Astrocyte of the hippocampus (primary cell): ENCODE measurements around the gene RRP8.

Experiments
- DNase-seq: peaks from one replicate; pipeline ENCODE4 v3.0.0; 2011; ENCODE audit warnings: low read depth, low spot score

RRP8 gene

DNA sequence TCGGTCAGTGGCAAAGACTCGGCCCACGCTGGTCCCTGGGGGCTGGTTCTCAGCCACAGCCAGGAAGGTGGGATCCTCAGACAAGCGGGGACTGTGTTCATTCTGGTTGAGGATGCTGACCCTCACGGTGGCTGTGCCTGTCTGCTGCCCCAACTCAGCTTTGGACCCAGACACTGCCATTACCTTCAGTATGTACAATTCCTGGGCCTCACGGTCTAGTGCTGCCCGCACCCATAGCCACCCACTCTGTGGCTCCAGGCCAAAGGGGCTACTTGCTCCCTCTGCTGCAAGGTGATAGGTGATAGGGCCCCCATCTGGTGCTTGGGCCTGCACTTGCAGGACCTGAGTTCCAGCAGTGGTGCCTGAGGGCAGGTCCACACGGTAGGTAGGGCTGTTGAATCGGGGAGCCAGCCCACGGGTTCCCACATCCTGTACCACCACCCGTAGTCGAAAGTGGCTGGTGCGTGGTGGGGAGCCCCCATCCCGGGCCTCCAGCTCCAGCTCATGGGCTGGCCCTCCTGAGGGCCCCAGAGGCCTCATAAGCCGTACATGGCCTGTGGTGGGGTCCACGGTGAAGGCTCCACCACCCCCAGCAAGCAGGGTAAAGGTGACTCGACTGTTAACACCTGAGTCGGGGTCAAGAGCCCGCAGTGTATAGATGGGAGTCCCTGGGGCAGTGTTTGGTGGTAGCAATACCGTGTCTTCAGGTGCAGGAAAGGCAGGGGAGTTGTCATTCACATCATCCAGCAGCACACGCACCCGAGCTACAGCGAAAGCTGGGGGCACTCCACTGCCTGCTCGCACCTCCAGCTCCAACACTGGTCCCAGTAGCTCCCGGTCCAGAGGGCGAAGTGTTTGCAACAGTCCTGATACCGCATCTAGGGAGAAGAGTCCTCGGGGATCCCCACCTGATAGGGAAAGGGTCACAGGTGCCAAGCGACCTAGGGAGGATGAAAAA lies 29.0 kb upstream of the RRP8 start:
- DNase-seq, result no peak

GRCh38 chr11:6631361-6631890 lies 28.0 kb upstream of the RRP8 start:
- DNase-seq, result no peak

- no peak for DNase-seq
These were observed 27.3 kb upstream of the RRP8 start for GRCh38 chr11:6630632-6631291.

- peak; percentile 20 for DNase-seq
These were observed 26.6 kb upstream of the RRP8 start for GRCh38 chr11:6629892-6630631.

- DNase-seq, result no peak
These were observed 26.1 kb upstream of the RRP8 start for GRCh38 chr11:6629573-6629891.

DNA sequence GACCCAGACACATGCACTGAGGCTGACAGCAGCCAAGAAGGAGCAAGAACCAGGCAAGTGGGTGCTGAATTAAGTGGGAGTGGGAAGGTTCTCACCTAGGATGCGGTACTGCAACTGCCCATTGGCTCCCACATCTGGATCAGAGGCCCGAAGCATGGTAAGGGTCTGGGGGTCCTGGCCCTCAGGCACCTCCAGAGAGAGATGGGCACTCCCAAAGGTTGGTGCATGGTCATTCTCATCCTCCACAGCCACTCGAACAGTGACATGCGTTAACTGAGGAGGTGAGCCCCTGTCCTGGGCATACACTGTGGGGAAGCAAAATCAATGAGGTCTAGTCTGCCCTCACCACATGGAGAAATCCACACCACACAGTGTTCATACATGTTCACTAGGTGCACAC lies 25.1 kb upstream of the RRP8 start:
- no peak for DNase-seq

DNA sequence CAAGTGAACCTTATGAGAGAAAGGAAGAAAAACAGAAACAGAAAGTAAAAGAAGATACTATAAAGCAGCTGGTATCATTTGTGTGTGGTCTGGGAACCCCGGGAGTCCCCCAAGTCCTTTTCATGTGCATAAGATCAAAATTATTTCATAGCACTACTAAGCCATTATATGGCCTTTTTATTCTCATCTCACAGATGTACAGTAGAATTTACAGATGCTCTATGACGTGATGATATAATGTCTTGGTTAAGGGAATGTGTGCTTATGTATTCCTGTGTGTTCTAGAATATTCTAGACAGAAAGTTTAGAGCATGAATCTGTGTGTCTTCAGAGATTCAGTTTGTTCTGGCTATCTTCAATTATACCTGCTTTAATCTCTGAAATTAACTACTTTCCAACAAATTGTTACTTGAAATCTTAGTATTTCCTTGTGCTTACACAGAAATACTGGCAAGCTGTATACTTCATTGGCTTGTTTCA lies 24.4 kb upstream of the RRP8 start:
- no peak for DNase-seq

DNA sequence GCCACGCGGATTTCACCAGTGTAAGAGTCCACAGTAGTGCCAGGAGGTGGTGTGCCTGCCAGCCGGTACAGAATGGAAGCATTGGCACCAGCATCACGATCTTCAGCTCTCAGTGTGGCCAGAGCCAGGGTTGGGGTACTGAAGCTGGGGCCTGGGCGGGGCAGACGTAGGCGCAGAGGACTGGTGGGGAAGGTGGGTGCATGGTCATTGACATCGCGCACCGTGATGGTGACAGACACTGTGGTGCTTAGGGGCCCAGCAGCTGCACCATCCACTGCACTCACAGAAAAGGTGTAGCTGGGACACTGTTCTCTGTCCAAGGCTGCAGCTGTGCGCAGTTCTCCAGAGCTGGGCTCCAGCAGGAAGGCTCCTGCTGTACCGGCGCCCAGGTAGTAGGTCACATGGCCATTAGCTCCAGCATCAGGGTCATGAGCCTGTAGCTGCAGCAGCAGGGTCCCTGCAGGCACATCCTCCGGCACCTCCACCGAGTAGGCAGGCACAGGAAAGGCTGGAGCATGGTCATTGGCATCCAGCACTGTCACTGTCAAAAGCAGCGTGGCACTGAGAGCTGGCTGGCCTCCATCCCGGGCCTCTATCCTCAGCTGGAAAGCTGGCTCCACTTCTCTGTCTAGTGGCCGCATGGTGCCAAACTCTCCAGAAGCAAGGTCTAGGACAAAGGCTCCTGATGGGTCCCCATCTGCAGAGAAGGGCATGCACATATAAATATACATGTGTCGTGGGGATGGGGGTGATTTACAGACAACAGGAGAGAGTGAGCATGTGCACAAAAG lies 23.8 kb upstream of the RRP8 start:
- DNase-seq, result no peak

DNA sequence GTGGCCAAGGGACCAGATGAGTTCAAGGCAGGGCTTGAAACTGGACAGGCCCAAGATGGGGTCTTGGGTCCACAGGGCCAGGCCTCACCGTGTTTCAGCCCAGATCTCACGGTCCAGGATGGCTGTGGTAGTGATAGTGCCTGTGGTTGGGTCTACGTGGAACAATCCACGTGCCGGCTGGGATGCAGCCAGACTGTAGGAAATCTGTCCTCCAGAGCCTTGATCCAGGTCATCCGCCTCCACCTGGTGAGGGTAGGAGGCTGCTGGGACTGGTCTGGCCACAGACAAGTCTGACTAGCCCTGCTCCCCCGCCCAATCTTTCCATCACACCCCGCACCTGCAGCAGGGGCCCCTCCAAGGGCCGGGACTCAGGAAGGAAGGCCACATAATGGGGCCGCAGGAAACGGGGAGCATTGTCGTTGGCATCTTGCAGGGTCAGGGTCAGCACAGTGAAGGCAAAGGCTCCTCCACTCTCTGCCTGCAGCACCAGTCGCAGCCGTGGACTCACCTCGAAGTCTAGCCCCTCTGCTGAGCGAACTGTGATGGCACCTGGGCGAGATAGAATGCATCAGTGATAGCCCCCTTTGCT lies 22.5 kb upstream of the RRP8 start:
- DNase-seq, result no peak

GRCh38 chr11:6625156-6625831 lies 21.9 kb upstream of the RRP8 start:
- DNase-seq, result no peak

DNA sequence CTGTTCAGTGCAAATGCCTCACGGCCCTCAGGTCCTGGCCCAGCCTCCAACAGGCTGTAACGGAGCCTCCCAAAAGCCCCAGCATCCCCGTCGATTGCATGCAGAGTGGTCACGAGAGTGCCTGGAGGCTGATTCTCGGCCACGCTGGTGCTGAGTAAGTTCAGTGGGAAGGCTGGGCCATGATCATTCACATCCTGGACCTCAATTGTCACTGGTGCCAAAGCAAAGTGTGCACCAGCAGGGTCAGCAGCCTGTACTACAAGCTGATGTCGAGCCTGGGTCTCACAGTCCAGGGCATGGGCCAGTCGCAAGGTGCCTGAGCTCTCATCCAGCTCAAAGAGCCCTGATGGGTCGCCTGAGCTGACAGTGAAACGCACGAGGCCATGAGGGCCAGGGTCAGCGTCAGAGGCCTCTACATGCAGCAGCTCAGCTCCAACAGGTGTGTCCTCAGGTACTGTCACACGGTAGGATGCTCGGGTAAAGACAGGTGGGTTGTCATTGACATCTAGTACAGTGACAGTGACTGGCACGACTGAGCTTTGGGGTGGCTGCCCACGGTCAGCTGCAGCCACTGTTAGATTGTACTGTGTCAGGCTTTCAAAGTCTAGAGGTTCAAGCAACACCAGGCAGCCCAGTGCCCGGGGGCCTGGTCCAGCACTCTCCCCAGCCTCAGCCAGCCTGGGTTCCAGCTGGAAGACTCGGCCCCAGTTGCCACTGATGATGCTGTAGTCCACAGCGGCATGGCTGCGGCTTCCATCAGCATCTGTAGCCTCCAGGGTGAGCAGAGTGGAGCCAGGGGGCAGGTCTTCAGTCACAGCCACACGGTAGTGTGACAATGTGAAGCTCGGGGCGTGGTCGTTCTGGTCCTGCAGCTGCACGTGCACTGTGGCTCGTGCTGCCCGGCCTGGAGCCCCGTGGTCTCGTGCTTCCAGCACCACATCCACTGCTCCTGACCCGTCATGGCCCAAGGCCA lies 20.3 kb upstream of the RRP8 start:
- DNase-seq, result no peak

DNA sequence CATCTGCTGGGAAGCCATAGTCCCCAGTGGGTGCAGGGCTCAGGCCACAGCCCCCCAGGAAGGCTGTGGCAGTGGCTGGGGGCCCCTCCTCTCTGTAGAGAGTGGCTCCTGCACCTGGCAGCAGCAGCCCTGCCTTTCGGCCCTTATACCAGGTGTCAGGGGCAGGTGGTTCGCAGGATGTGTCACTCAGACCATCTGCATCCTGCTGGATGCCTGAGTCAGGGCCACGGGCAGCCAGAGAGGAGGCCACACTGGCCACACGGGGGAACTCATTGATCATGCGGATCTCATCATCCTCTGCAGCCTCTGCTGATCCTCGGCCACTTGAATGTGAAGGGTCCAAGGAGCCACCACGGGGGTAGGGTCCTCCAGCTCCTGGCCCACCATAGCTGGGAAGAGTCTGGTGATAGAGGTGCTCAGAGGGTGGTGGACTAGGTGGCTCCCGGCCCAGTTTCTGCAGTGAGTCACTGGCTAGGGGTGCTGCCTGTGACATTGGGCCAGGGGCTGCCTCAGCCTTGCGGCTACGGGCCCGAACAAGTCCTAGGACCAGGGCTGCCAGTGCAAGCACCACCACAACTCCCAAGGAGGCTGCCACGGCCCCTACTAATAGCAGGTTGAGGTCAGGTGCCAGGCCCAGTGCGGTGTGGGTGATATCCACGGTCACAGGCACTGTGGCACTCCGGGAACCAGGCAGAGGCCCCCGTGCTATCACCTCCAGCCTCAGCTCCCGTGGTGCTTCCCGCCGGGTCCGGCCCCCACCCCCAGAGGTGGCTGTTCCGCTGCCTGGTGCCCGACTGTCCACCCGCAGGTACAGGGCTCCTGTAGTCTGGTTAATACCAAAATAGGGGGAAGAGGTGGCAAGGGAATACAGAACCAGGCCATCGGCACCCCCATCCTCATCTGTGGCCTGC lies 19.1 kb upstream of the RRP8 start:
- no peak for DNase-seq

DNA sequence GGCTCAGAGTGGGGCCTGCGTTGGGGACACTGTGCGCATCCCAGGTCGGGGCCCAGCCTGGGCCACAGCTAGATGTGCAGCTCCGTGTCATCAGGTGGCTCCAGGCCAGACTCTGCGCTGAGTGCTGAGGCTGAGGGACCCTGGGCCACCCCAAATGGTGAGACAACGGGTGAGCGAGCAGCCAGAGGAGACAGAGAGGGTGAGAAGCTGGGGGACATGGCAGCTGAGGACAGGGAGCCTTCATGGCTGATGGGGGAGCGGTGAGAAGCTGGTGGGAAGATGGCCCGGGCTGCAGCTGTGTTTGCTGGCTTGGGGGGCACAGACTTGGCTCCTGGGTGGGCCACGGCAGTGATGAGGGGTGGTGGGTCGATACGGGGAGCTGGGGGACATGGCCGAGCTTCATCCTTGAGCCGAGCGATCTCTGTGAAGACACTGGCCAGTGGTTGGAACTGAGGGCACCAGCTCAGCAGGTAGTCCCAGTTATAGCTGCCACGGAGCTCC lies 18.3 kb upstream of the RRP8 start:
- no peak for DNase-seq

GRCh38 chr11:6620636-6621035 lies 17.2 kb upstream of the RRP8 start:
- DNase-seq, result no peak

DNA sequence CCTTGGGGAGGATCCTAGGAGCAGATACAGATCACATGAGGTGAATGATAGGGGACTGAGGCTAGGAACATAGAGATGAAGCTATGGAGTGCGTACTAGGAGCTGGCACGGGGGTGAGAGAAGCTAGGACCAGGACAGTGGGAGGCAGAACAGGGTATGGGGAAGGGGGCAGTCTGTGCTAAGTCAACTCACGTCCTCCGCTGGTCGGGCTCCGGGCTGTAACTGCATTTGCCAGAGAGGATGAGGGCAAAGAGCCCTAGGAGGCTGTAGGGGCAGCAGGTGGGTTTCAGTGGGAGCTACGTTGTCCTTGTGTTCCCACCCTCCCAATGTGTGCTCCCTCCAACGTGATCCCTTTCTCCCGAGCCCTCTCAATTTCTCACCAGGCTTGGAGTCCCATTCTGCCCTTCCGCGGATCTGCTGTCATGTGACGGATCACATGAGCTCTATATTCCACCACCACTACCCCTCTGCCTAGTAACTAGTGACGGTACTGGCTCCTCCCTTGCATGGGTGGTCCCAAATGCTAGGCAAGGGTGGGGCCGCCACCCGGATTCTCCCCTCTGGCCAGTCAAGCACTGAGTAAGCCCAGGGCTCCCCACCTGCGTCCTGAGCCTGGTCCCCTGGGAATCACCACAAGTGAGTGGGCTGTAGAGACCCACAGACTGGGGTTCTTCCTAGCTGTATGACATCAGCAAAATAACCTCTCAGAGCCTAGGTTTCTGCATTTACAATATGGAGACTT lies 15.8 kb upstream of the RRP8 start, which contains the start of gene TPP1:
TSS of gene TPP1 (minus strand) at position 419 of the 742 bp plus-strand sequence. CDS start at position 397, 22 bp downstream.
- DNase-seq, result peak; percentile 97

DNA sequence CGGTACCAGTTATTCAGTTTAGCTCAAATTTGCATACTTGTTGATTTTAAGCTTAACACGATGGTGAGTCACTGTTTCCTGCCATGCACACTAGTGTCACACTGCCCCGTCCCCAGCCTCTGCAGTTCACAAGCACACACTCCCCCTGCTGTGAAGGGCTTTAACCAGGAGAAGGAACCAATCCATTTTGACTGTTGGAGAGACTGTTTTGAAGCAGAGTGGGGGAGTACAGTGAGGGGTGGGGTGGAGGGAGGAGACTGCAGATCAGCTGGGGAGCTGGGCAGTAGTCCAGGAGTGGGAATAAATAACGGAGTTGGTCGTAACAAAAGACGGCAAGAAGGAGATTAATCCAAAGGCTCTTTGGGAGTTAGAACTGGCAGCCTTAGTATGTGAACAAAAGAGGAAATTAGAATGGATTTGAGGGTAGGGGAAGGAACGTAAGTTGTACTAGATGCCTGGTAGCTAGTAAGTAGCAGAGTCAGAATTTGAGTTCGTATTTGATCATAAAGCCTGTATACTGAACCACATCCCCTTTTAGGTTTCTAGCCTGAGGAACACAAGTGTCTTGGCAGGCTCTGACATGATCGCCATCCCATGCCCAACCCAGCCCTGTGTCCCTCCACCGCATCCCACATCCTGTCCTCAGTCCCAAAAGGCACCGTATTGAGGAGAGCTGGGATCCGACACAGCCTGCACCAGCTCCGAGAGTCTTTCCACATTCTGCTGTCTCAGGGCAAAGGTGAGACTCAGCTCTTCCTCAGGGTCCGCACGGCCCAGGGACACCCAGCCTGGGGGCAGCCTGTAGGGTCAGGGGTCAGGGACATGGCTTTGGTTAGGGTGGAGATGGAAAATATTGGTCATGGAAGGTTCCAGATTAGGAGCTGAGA lies 14.9 kb upstream of the RRP8 start:
- DNase-seq, result peak; percentile 89
